HG02678 (cell line): Measurements from ENCODE around the gene SLC22A15.
"Not testable (repeated sequence)": the region's sequence is repeated elsewhere in the genome, so short reads cannot be mapped to it uniquely, and the experiment has no call there.

Experiments used
- ATAC-seq: cut with Tn5 transposase; IDR thresholded peaks from one replicate; pipeline ENCODE4 v1.9.1; 2021; ENCODE audit warnings: mild to moderate bottlenecking, moderate library complexity; ENCODE audit not compliant: unreplicated experiment

Gene SLC22A15

DNA sequence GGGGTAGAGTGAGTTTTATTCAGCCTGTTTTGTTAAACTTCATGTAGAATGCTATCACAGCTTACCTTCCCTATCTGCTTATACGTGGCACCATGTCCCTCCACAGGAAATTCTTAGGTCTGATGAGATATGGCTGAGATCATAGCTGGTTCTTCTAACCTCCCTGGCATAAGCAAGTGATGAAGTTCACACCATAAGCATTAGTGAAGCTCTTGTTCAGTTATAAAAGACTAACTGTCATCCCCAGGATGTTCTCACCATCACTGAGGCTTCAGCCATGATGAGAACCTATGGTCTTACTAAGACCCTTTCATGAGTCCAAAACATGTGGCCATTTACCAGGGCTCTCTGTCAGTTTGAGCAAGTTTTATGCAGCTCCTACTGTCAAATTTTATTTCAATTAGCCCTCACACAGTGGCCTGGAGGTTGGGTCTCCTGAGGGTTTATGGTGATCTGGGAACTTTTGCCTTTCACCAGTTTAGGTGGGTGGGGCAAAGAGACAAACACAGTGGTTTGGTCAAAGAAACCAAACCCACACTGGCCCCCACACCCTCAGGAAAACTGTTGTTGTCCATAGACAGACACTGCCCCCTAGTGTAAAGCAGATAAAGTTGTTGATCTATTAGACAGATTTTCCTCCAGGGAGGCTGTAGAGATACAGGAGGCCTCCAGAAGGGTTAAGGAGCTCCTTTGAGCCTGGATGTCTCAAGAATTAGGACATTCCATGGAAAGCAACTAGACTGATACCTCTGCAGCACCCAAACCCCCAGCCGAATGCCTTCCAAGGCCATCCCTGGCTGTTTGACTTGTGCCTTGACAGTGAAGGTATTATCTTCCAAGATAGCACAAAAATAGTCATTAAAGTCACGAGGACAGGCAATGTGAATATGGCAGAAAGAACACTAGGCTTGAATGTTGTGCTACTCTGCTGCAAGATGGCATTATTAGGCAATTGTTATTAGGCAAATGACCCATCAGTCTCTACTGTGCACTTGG is 5.0 kb downstream of the SLC22A15 start:
- no peak for ATAC-seq

- no peak for ATAC-seq
Measured at GRCh38 chr1:115982400-115982799, 6.1 kb downstream of the SLC22A15 start.

- ATAC-seq: no peak
Measured at GRCh38 chr1:115983584-115983983, 7.3 kb downstream of the SLC22A15 start.

GRCh38 chr1:115987623-115988022 is 11.3 kb downstream of the SLC22A15 start:
- no peak for ATAC-seq

- ATAC-seq: no peak
Measured at GRCh38 chr1:115988953-115989352, 12.6 kb downstream of the SLC22A15 start.

- no peak for ATAC-seq
Measured at GRCh38 chr1:115989699-115990098, 13.4 kb downstream of the SLC22A15 start.

- no peak for ATAC-seq
Measured at GRCh38 chr1:115991909-115992308, 15.6 kb downstream of the SLC22A15 start.

- not testable (repeated sequence) for ATAC-seq
Measured at GRCh38 chr1:115997921-115998320, 21.6 kb downstream of the SLC22A15 start.

GRCh38 chr1:116001739-116002487 is 25.6 kb downstream of the SLC22A15 start:
- ATAC-seq: no peak

DNA sequence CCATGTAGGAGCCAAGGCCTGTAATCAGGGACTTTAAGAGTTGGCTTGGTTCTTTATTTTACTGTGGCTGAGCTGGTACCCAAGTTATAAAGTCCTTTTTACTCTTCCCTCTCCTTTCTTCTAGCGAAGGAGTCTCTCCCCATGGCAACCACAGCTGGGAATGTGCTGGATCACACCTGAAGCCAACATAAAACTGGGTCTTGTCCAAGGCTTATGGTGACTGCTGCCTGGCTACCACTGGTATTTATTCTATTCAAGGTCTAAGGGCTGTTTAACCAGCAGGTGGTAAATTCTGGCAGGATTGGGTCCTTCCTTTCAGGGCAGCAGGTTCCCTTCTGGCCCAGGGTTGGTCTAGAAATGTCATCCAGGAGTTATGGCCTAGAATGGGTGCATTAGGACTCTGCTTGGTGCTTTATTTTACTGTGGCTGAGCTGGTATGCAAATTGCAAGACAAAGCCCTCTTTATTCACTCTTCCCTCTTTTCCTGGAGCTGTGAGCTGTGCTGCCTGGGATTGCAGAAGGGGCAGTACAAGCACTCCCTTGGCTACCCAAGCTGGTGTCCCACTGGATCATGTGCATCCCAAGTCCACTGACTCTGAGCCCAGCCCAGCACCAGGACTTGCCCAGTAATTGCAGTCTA is 26.6 kb downstream of the SLC22A15 start:
- no peak for ATAC-seq

DNA sequence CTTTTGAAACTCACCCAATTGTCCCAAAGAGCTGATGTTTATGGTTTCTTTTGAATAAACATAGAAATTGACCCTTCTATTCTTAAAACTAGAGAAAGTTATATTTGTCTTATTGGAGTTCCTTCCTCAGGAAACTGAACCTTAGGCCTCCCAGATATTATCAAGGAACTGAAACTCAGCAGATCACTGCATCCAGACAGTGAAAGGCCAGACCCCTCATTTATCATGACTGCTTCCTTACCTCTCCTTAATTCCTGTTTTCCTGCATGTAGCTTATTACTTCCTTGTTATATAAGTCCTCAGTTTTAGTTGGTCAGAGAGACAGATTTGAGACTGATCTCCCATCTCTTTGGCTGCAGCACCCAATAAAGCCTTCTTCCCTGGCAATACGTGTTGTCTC is 27.5 kb downstream of the SLC22A15 start:
- no peak for ATAC-seq

DNA sequence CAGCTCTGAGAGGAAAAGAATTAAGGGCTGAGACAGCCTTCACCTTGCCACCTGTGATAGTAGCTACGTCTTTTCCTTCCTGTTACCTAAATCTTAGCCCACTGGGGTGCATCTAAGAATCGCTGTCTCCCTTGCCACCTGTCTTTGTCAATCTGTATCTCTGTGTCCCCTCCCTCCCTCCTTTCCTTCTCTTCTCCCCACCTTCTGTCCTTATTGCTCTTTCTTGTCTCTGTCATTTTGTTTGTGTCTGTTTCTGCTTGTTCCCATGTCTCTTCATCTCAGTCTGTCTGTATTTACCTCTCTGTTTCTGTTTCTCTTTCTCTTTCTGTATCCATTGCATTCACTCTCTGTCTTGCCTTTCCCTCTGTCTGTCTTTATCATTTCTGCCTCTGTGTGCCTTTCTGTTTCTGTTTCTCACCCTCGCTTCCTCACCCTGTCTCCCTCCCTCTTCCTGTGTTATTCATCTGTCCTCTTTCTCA is 30.2 kb downstream of the SLC22A15 start:
- peak; percentile 94 for ATAC-seq

GRCh38 chr1:116008656-116009390 is 32.5 kb downstream of the SLC22A15 start:
- ATAC-seq: no peak

GRCh38 chr1:116012716-116013115 is 36.4 kb downstream of the SLC22A15 start:
- no peak for ATAC-seq

DNA sequence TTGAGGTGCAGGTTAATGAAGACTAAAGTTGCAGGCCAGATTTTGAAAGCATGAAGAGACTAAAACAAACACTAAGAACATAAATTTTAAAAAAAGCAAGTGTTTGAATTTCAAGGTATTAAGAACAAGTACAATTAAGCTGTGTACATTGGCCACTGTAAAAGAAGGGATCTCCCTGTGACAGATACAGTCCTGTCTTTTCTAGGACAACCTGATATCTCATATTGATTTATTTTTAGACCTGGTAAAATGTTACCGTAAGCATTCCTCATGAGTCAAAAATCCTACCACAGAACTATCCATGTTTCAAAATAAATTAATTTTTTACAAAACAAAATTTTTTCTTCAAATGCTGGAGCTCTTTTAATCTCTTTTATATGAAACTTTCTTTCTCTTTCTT is 39.4 kb downstream of the SLC22A15 start:
- no peak for ATAC-seq

- ATAC-seq: no peak
Measured at GRCh38 chr1:116018007-116018406, 41.7 kb downstream of the SLC22A15 start.

DNA sequence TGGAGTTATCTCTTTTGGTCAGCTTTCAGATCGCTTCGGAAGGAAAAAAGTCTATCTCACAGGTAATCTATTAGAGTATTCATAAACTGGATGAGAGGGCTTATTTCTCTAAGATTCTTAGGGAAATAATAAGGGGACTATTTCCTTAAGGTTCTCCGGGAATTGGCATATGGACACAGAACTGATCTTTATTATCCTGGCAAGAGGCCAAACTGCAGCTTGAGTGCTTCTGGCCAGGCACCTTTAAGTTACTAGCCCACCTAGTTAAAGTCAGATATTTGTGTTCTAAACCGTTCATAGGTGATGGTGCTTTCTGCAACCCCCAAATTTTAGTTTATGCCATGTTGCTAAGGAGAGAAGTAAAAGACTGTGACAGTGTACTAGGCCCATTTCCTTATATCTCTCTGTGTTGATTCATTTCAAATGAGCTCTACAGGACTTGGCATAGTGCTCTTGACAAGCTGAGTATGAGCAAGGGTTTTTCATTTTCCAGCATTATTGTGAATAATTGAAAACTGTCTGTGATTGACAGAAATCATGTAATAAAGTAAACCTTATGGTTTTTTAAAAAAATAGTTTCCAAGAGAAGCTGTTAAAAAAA is 43.4 kb downstream of the SLC22A15 start:
- ATAC-seq: no peak

DNA sequence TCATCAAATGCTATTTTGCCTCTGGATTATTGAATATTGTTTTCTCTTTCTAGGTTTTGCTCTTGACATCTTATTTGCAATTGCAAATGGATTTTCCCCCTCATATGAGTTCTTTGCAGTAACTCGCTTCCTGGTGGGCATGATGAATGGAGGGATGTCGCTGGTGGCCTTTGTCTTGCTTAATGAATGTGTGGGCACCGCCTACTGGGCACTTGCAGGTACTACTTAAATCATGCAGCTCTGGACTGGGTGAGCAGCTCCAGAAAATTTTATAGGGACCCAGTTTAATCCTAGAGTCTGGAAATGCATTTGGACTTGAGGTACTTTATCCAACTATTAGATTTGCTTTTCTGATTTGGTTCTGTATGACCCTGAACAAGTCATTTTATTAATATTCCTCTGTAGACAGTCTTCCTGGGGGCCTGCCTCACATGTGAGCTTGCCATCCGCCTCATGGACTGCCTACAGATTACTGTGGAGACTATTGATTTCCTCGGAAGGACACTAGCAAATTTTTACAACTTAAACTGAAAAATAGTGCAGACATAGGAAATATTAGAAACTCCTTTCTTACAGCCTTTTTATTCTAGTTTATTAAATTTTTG is 44.5 kb downstream of the SLC22A15 start:
- ATAC-seq: peak; percentile 93

- ATAC-seq: no peak
Measured at GRCh38 chr1:116024626-116025025, 48.3 kb downstream of the SLC22A15 start.

- no peak for ATAC-seq
Measured at GRCh38 chr1:116026631-116027030, 50.3 kb downstream of the SLC22A15 start.
